ENCODE results near the gene IFITM5. TPM values are rescaled to one million over a fixed set of nuclear protein-coding genes. Genes with fewer than 3 reads are reported as not detected.

The IFITM5 gene
- total RNA-seq = not detected
- polyA plus RNA-seq (2013, experiment 1 of 2) = not detected
- not detected for polyA plus RNA-seq (2013, experiment 2 of 2)
- long read RNA-seq, experiment 1 = 0 reads
- long read RNA-seq, experiment 2 = 0 reads
- long read RNA-seq, experiment 3 = 0 reads
- long read RNA-seq, experiment 4 = 0 reads

DNA sequence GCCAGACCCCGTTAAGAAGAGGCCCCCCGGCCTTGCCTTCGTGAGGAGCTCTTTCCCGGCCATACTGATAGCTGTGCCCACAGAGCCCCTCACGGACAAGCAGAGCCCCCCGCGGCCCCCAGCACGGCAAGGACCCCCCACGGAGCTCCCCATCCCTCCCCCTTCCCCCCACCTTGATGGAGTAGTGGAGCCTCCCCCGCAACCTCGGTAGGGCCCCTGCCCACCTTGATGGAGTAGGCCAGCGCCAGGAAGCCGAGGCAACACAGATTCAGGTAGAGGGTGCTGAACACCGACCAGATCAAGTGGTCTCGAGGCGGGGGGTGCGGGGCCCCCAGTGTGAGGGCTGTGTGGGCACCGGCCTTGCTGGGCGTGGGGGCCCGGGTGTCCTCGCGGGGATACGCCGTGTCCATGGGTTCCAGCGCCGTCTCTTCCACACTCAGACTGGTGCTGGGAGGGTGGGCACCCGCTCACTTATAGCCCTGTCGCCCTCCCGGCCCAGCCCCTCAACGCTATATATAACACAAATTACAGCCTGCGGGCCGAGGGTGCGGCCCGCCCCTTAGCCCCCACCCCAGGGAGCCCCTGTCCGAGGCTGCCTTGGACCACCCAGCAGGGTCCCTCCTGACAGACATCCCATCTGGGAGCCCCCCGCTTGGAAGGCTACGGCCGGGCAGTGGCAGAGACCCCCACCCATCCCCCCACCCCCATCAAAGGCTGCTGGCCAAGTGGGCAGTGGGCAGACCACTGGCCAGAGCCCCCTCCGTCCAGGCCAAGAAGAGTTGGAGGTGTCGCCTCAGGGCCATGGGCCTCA lies at the start of gene IFITM5:
Gene IFITM5 (minus strand): TSS at position 446 of the 811 bp plus-strand sequence. CDS start 36 bp downstream, at position 410.
- DNase-seq = no peak
- H3K27ac ChIP-seq (ENCODE audit: low read depth, low read length) = no peak within 1 kb of the TSS
- Mint-ChIP-seq H3K36me3 (ENCODE audit: low read depth) (no peaks in the 10 kb centered on the region), H3K4me1 (peaks cover 18% of the 10 kb centered on the region), H3K4me3 (no peak within 1 kb of the TSS), H3K27ac (peak within 1 kb of the TSS; percentile 61), H3K9me3 (no peaks in the 10 kb centered on the region), H3K27me3 (ENCODE audit: insufficient read depth) (no peaks in the 10 kb centered on the region)
- no peak within 1 kb of the TSS for H3K4me3 ChIP-seq (ENCODE audit: low read length)
- WGBS, 2 experiments (ENCODE audit: insufficient coverage in 1 of 2, insufficient read length in 1 of 2) = 90 to 97% methylated on average over 18 to 36 of the region's 40 CpGs
- TF ChIP-seq CTCF (conservative IDR thresholded peaks at IDR 0.05) = no peak
- H3K9me3 ChIP-seq (ENCODE audit: control insufficient read depth, low read length) = no peaks in the 10 kb centered on the region
- no peaks in the 10 kb centered on the region for H3K27me3 ChIP-seq (ENCODE audit: control insufficient read depth, insufficient read depth, low read length, poor library complexity, severe bottlenecking)
- H3K9ac ChIP-seq (ENCODE audit: extremely low read depth, low read length, poor library complexity, severe bottlenecking) = no peak within 1 kb of the TSS
- peaks cover 5% of the 10 kb centered on the region for H3K4me1 ChIP-seq (ENCODE audit: control insufficient read depth, insufficient read depth, low read length)
- H3K36me3 ChIP-seq (ENCODE audit: control insufficient read depth, insufficient read depth, low read length) = no peaks in the 10 kb centered on the region

DNA sequence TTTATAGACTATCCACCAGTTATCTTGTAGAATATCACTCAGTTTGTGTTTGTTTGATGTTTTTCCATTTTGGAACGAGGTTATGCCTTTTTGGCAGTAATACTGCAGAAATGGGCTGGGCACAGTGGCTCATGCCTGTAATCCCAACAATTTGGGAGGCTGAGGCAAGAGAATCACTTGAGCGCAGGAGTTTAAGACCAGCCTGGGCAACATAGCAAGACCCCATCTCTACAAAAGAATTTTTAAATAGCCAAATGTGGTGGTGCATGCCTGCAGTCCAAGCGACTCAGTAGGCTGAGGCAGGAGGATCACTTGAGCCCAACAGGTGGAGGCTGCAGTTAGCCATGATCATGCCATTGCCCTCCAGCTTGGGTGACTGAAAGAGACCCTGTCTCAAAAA lies 47.2 kb upstream of the IFITM5 start:
- peaks cover 10% of the 10 kb centered on the region for H3K4me1 Mint-ChIP-seq
- no peak overlapping the region for H3K27ac ChIP-seq (ENCODE audit: low read depth, low read length)
- H3K4me3 Mint-ChIP-seq = no peak overlapping the region
- 92 to 97% methylated on average over 3 of the region's 3 CpGs for WGBS, 2 experiments (ENCODE audit: insufficient coverage in 1 of 2, insufficient read length in 1 of 2)
- no peaks in the 10 kb centered on the region for H3K36me3 ChIP-seq (ENCODE audit: control insufficient read depth, insufficient read depth, low read length)
- H3K9ac ChIP-seq (ENCODE audit: extremely low read depth, low read length, poor library complexity, severe bottlenecking) = no peak overlapping the region
- H3K4me3 ChIP-seq (ENCODE audit: low read length) = no peak overlapping the region
- peaks cover 5% of the 10 kb centered on the region for H3K9me3 Mint-ChIP-seq
- no peaks in the 10 kb centered on the region for H3K9me3 ChIP-seq (ENCODE audit: control insufficient read depth, low read length)
- H3K36me3 Mint-ChIP-seq (ENCODE audit: low read depth) = no peaks in the 10 kb centered on the region
- no peak overlapping the region for H3K27ac Mint-ChIP-seq
- no peak for TF ChIP-seq CTCF (conservative IDR thresholded peaks at IDR 0.05)
- peaks cover under 1% of the 10 kb centered on the region for H3K27me3 Mint-ChIP-seq (ENCODE audit: insufficient read depth)
- H3K27me3 ChIP-seq (ENCODE audit: control insufficient read depth, insufficient read depth, low read length, poor library complexity, severe bottlenecking) = no peaks in the 10 kb centered on the region
- H3K4me1 ChIP-seq (ENCODE audit: control insufficient read depth, insufficient read depth, low read length) = no peaks in the 10 kb centered on the region
- DNase-seq = no peak

DNA sequence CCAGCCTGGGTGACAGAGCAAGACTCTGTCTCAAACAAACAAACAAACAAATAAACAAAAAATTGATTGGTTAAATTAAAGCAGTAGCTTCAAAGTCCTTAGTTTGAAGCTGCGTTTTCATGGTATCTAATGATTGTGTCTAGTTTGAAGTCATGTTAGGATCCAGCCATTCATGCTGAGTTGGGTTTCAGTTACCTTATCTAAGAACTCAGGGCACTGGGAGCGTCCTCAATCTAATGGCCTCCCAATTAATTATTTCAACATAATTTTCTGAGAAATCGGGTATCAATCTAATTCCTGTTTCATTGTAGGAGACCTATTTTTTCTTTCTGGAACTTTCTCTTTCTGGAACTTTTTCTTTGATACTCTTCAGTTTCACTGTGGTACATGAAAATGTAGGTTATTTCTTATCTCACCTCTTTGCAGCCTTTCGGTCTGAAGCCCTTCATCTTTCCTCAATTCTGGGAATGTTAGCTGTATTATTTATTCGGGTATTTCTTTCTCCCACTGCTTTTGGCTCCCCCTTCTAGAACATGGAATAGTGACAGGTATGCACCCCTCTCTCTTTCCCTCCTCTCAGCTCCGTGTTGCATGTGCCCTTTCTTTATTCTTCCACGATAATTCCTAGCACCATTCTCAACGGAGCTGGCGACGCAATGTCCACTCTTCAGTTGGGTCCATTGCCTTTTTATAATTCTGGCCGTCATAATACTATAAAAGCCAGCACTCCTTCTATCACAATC lies 45.7 kb upstream of the IFITM5 start:
- Mint-ChIP-seq H3K27me3 (ENCODE audit: insufficient read depth) (no peaks in the 10 kb centered on the region), H3K27ac (no peak overlapping the region), H3K4me3 (no peak overlapping the region), H3K9me3 (peaks cover 6% of the 10 kb centered on the region), H3K36me3 (ENCODE audit: low read depth) (no peaks in the 10 kb centered on the region), H3K4me1 (peaks cover 12% of the 10 kb centered on the region)
- no peak for DNase-seq
- 93 to 94% methylated on average over 10 to 11 of the region's 11 CpGs for WGBS, 2 experiments (ENCODE audit: insufficient coverage in 1 of 2, insufficient read length in 1 of 2)
- H3K27ac ChIP-seq (ENCODE audit: low read depth, low read length) = no peak overlapping the region
- no peak overlapping the region for H3K9ac ChIP-seq (ENCODE audit: extremely low read depth, low read length, poor library complexity, severe bottlenecking)
- no peaks in the 10 kb centered on the region for H3K9me3 ChIP-seq (ENCODE audit: control insufficient read depth, low read length)
- no peaks in the 10 kb centered on the region for H3K27me3 ChIP-seq (ENCODE audit: control insufficient read depth, insufficient read depth, low read length, poor library complexity, severe bottlenecking)
- no peak for TF ChIP-seq CTCF (conservative IDR thresholded peaks at IDR 0.05)
- H3K36me3 ChIP-seq (ENCODE audit: control insufficient read depth, insufficient read depth, low read length) = no peaks in the 10 kb centered on the region
- no peaks in the 10 kb centered on the region for H3K4me1 ChIP-seq (ENCODE audit: control insufficient read depth, insufficient read depth, low read length)
- H3K4me3 ChIP-seq (ENCODE audit: low read length) = no peak overlapping the region
